IMR-90 (cell line): ENCODE results near the gene PLCG2. TPM values are rescaled to one million over a fixed set of nuclear protein-coding genes. Genes with fewer than 3 reads are reported as not detected.

Experiments used
- ATAC-seq: fragments of 200-7000 bp; cut with Tn5 transposase; 2 replicates; pipeline ENCODE4 v1.9.1; 2020; ENCODE audit warnings: low read depth, mild to moderate bottlenecking, moderate library complexity
- BruUV-seq: library from RNA; stranded (reverse); fragments of 400-500 nt; replicated peaks from 2 replicates; lab custom pipeline; 2021; lab: Mats Ljungman, UMichigan
- CTCF ChIA-PET: fragments of 300-600 bp; formaldehyde crosslinking; extraction: SDS; loops from one replicate; lab custom pipeline; 2021; ENCODE audit warnings: antibody characterized with exemption; lab: Yijun Ruan, JAX
- POLR2A ChIA-PET: fragments of 300-600 bp; sonication (Branson Sonifier 250); formaldehyde crosslinking; loops from one replicate; lab custom pipeline; 2022; ENCODE audit warnings: antibody characterized with exemption; ENCODE audit not compliant: unreplicated experiment; lab: Charles Lee
- DNase-seq: peaks from one replicate; pipeline ENCODE4 v3.0.0; 2013
- H2AFZ ChIP-seq: replicated peaks from 2 replicates; pipeline ENCODE3; 2013; ENCODE audit warnings: low read length, mild to moderate bottlenecking; ENCODE audit not compliant: poor library complexity
- H2AK5ac ChIP-seq: 2 replicates; pipeline ENCODE4 v1.6.1; 2013; ENCODE audit warnings: low read depth, low read length, inconsistent platforms
- H2AK9ac ChIP-seq: replicated peaks from 2 replicates; pipeline ENCODE3; 2013; ENCODE audit warnings: mild to moderate bottlenecking, low read depth, low read length, moderate library complexity; ENCODE audit not compliant: poor library complexity
- H2BK120ac ChIP-seq: 2 replicates; pipeline ENCODE4 v1.6.1; 2013; ENCODE audit warnings: low read depth, low read length, inconsistent platforms
- H2BK15ac ChIP-seq: 3 replicates; pipeline ENCODE4 v1.6.1; 2013; ENCODE audit warnings: low read depth, low read length, inconsistent platforms
- H2BK20ac ChIP-seq: 2 replicates; pipeline ENCODE4 v1.6.1; 2013; ENCODE audit warnings: low read depth, mild to moderate bottlenecking, inconsistent platforms, low read length, moderate library complexity
- H2BK5ac ChIP-seq: 2 replicates; pipeline ENCODE4 v1.6.1; 2013; ENCODE audit warnings: mild to moderate bottlenecking, low read depth, low read length, inconsistent platforms; ENCODE audit not compliant: poor library complexity, severe bottlenecking
- H3K14ac ChIP-seq: replicated peaks from 2 replicates; pipeline ENCODE4 v1.6.1; 2013; ENCODE audit warnings: low read depth, low read length, inconsistent platforms
- H3K18ac ChIP-seq: 2 replicates; pipeline ENCODE4 v1.6.1; 2013; ENCODE audit warnings: low read depth, low read length, control low read depth
- H3K23ac ChIP-seq: 2 replicates; pipeline ENCODE4 v1.6.1; 2013; ENCODE audit warnings: low read depth, low read length, inconsistent platforms
- H3K27ac ChIP-seq: 2 replicates; pipeline ENCODE4 v1.5.1; 2013; ENCODE audit warnings: mild to moderate bottlenecking, control low read depth, low read length; ENCODE audit not compliant: insufficient read depth
- H3K27me3 ChIP-seq: 2 replicates; pipeline ENCODE4 v1.6.1; 2013; ENCODE audit warnings: low read length; ENCODE audit not compliant: control insufficient read depth, insufficient read depth
- H3K36me3 ChIP-seq: 2 replicates; pipeline ENCODE4 v1.6.1; 2013; ENCODE audit warnings: low read length, mixed read lengths; ENCODE audit not compliant: control insufficient read depth, insufficient read depth
- H3K4ac ChIP-seq: 2 replicates; pipeline ENCODE4 v1.6.1; 2013; ENCODE audit warnings: low read depth, low read length, inconsistent platforms
- H3K4me1 ChIP-seq: 2 replicates; pipeline ENCODE4 v1.6.1; 2013; ENCODE audit warnings: low read length, mixed read lengths; ENCODE audit not compliant: control insufficient read depth, insufficient read depth
- H3K4me2 ChIP-seq: 2 replicates; pipeline ENCODE4 v1.6.1; 2013; ENCODE audit warnings: low read depth, mild to moderate bottlenecking, control low read depth, low read length, moderate library complexity
- H3K4me3 ChIP-seq: 2 replicates; pipeline ENCODE4 v1.5.1; 2013; ENCODE audit warnings: low read depth, mild to moderate bottlenecking, control low read depth, low read length, moderate library complexity; ENCODE audit not compliant: insufficient read depth
- H3K56ac ChIP-seq: 2 replicates; pipeline ENCODE4 v1.6.1; 2013; ENCODE audit warnings: low read length, inconsistent platforms; ENCODE audit not compliant: insufficient read depth; ENCODE audit errors: extremely low read depth
- H3K79me1 ChIP-seq, 2 experiments: 2 replicates each; pipeline ENCODE4 v1.6.1; 2013; ENCODE audit warnings: low read length in 2 of 2, inconsistent platforms in 1 of 2, low read depth in 1 of 2
- H3K9ac ChIP-seq: 2 replicates; pipeline ENCODE4 v1.6.1; 2013; ENCODE audit warnings: low read depth, low read length, control low read depth
- H3K9me1 ChIP-seq: 2 replicates; pipeline ENCODE4 v1.6.1; 2013; ENCODE audit warnings: low read length, inconsistent platforms; ENCODE audit not compliant: insufficient read depth
- H3K9me3 ChIP-seq: 2 replicates; pipeline ENCODE4 v1.6.1; 2013; ENCODE audit warnings: low read length; ENCODE audit not compliant: control insufficient read depth, insufficient read depth
- H4K20me1 ChIP-seq: 2 replicates; pipeline ENCODE4 v1.6.1; 2013; ENCODE audit warnings: low read length, inconsistent platforms; ENCODE audit not compliant: insufficient read depth
- H4K5ac ChIP-seq: 2 replicates; pipeline ENCODE4 v1.6.1; 2013; ENCODE audit warnings: mild to moderate bottlenecking, low read depth, low read length, control low read depth
- H4K8ac ChIP-seq, 2 experiments: 2 replicates each; pipeline ENCODE4 v1.6.1; 2013; ENCODE audit warnings: low read depth in 2 of 2, low read length in 2 of 2, control low read depth in 1 of 2, inconsistent platforms in 1 of 2
- H4K91ac ChIP-seq: 2 replicates; pipeline ENCODE4 v1.6.1; 2013; ENCODE audit warnings: low read depth, low read length, inconsistent platforms; ENCODE audit not compliant: insufficient read depth
- BHLHE40 ChIP-seq: fragments of 150-350 bp; IDR thresholded peaks from 2 replicates; pipeline ENCODE4 v1.6.1; 2016; ENCODE audit warnings: mild to moderate bottlenecking, low read depth, low read length
- CEBPB ChIP-seq: IDR thresholded peaks from 2 replicates; pipeline ENCODE4 v1.6.1; 2012; ENCODE audit warnings: low read depth, low read length, improper control_type of control experiment
- WGBS, 2 experiments: methylation state at CpG; one replicate each; pipeline versions ENCODE4 v1.1.5 to v1.1.7; 2013; ENCODE audit warnings: missing lambda C conversion rate in 2 of 2; ENCODE audit not compliant: insufficient read length in 1 of 2; ENCODE audit errors: extremely low coverage in 2 of 2; 5-methylcytosine and 5-hydroxymethylcytosine counted together
- dilution Hi-C: fragments of 300-500 bp; cut with HindIII; formaldehyde crosslinking; loops from one replicate; pipeline ENCODE4 v1.14.3; 2018; ENCODE audit warnings: low sequenced_read_pairs; ENCODE audit not compliant: unreplicated experiment
- in situ Hi-C: fragments of 300-500 bp; cut with MboI; formaldehyde crosslinking; loops from 3 replicates; pipeline ENCODE4 v1.14.3; 2019; ENCODE audit warnings: low sequenced_read_pairs, inconsistent platforms, mixed read lengths
- intact Hi-C: fragments of 100-400 bp; cut with micrococcal nuclease; formaldehyde crosslinking; loops from 2 replicates; pipeline ENCODE4 v1.10.0; 2022
- polyA plus RNA-seq, 3 experiments: library from polyadenylated mRNA; depleted of rRNA; stranded (reverse); fragments of >200 nt; gene quantifications; 2 replicates each; pipeline ENCODE4 v1.2.3, GENCODE V29; 2012; ENCODE audit warnings: low replicate concordance in 1 of 3
- total RNA-seq: library from RNA; depleted of rRNA; stranded (reverse); fragments of >200 nt; gene quantifications from 2 replicates; pipeline ENCODE4 v1.2.3, GENCODE V29; 2012

PLCG2 gene
- total and polyA plus RNA-seq, 2 of the 4 experiments (the other 2 are of a cell fraction): 0.14 to 0.18 TPM

GRCh38 chr16:81926036-81926435 lies 146.9 kb downstream of the PLCG2 start:
- intact Hi-C loops (no loop called here), dilution Hi-C loops (no loop called here), in situ Hi-C loops (no loop called here)
- Histone ChIP-seq H3K9ac (no peak overlapping the region), H3K4me1 (no peaks in the 10 kb centered on the region; the same call in 1 of the 2 replicates), H3K4ac (no peak overlapping the region), H3K23ac (no peak overlapping the region), H4K8ac (no peak overlapping the region), H2AK5ac (no peak overlapping the region), H2BK20ac (no peak overlapping the region), H3K4me2 (no peak overlapping the region), H3K79me1 (no peaks in the 10 kb centered on the region), H2AK9ac (no peak overlapping the region), H3K18ac (no peak overlapping the region), H3K4me3 (no peak overlapping the region), H2BK5ac (no peak overlapping the region), H3K27me3 (peaks cover 10% of the 10 kb centered on the region), H3K14ac (no peak overlapping the region), H3K56ac (no peak overlapping the region), H2BK120ac (no peak overlapping the region), H3K36me3 (no peaks in the 10 kb centered on the region), H3K9me3 (no peaks in the 10 kb centered on the region), H4K20me1 (no peaks in the 10 kb centered on the region), H3K9me1 (no peaks in the 10 kb centered on the region), H4K5ac (no peak overlapping the region), H2AFZ (no peak overlapping the region), H3K27ac (no peak overlapping the region), H4K91ac (no peak overlapping the region), H2BK15ac (no peak overlapping the region)
- ATAC-seq (no peak), DNase-seq (no peak)
- ChIA-PET POLR2A (no interaction called here), CTCF (interaction anchor here (0.6 kb wide), 1 partner anchor 11 kb away, joined by 3 read pairs; no protein-coding TSS in a partner anchor)
- no TSS peak for BruUV-seq
- no peak for TF ChIP-seq CEBPB
- no peak for TF ChIP-seq BHLHE40
- 81% methylated on average over 4 of the region's 9 CpGs; no CpG with 5 or more reads in 1 of the 2 experiments for WGBS, 2 experiments
